Measurements from ENCODE around the gene TSPAN31.

Gene TSPAN31

DNA sequence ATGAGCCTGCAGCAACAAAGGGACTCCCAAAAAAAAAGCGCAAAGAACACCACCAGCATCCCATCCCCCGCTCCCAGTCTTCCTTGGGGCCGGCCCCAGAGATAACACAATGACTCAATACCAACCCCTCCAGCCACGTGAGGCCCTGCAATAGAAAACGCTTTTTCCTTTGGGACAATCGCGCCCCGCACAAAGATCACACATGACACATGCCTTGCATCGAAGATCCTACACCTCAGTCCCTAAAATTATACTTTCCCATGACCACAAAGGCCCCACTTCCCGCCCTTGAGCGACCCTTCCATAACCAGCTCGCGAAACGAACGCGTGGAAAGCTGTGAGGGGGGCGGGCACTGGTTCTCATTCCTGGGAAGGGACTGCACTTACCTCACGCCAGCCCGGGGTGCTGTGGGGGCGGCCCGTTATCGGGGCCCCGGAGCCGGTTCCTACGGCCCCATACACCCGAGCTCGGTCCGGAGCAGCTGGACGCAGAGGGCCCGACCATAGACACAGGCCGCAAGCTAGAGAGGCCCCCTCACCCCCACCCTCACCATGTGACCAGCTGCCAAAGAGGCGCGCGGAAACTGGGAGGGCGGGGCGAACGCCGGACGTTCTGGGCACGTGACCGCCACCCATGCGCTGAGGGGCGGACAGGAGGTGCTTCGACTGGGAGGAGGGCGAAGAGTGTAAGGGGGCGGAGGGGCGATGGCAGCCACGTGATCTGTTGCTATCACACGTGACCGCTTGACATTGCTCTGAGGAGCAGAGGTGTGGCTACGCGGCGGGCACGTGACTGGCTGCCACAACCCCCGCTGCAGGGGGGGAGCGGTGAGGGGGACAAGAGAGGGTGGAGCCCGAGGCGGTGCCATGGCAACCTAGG, 7.2 kb downstream of the TSPAN31 start, which contains the start of gene CDK4 (continued):
- TF ChIP-seq, protein P1, sequence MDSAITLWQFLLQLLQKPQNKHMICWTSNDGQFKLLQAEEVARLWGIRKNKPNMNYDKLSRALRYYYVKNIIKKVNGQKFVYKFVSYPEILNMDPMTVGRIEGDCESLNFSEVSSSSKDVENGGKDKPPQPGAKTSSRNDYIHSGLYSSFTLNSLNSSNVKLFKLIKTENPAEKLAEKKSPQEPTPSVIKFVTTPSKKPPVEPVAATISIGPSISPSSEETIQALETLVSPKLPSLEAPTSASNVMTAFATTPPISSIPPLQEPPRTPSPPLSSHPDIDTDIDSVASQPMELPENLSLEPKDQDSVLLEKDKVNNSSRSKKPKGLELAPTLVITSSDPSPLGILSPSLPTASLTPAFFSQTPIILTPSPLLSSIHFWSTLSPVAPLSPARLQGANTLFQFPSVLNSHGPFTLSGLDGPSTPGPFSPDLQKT (IDR thresholded peaks at IDR 0.05; ENCODE audit: borderline replicate concordance, low read depth, low read length), result no peak; the same call in 1 of the 2 replicates
- 0 out of 2 replicates have a peak, but pooled peaks have one; percentile 51 for TF ChIP-seq ZNF391 (tag by site-specific recombination; IDR thresholded peaks at IDR 0.05; ENCODE audit: borderline replicate concordance, low read depth)
- TF ChIP-seq, protein P2, sequence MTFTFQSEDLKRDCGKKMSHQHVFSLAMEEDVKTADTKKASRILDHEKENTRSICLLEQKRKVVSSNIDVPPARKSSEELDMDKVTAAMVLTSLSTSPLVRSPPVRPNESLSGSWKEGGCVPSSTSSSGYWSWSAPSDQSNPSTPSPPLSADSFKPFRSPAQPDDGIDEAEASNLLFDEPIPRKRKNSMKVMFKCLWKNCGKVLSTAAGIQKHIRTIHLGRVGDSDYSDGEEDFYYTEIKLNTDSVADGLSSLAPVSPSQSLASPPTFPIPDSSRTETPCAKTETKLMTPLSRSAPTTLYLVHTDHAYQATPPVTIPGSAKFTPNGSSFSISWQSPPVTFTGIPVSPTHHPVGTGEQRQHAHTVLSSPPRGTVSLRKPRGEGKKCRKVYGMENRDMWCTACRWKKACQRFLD (tag by site-specific recombination; IDR thresholded peaks at IDR 0.05), result no peak
- no peak for TF ChIP-seq GFI1B (tag by site-specific recombination; IDR thresholded peaks at IDR 0.05)
- TF ChIP-seq ZNF23 (tag by site-specific recombination; IDR thresholded peaks at IDR 0.05; ENCODE audit: borderline replicate concordance), result no peak
- peak; percentile 74 for TF ChIP-seq WT1 (tag by site-specific recombination; IDR thresholded peaks at IDR 0.05)
- peak; percentile 87; the same call in 1 of the 2 replicates for TF ChIP-seq ZNF660 (tag by site-specific recombination; IDR thresholded peaks at IDR 0.05)
- peak; percentile 78 for TF ChIP-seq ZSCAN30 (tag by site-specific recombination; IDR thresholded peaks at IDR 0.05)
- TF ChIP-seq, protein P3, sequence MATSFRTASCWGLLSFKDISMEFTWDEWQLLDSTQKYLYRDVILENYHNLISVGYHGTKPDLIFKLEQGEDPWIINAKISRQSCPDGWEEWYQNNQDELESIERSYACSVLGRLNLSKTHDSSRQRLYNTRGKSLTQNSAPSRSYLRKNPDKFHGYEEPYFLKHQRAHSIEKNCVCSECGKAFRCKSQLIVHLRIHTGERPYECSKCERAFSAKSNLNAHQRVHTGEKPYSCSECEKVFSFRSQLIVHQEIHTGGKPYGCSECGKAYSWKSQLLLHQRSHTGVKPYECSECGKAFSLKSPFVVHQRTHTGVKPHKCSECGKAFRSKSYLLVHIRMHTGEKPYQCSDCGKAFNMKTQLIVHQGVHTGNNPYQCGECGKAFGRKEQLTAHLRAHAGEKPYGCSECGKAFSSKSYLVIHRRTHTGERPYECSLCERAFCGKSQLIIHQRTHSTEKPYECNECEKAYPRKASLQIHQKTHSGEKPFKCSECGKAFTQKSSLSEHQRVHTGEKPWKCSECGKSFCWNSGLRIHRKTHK (tag by site-specific recombination; IDR thresholded peaks at IDR 0.05), result no peak
- TF ChIP-seq REPIN1 (tag by site-specific recombination; IDR thresholded peaks at IDR 0.05; ENCODE audit: low read depth), result 0 out of 2 replicates have a peak, but pooled peaks have one; percentile 12
- TF ChIP-seq SP3 (tag by site-specific recombination; IDR thresholded peaks at IDR 0.05), result peak; percentile 100
- no peak for TF ChIP-seq ZNF529 (tag by site-specific recombination; IDR thresholded peaks at IDR 0.05; ENCODE audit: insufficient replicate concordance)
- TF ChIP-seq KLF10 (tag by site-specific recombination; IDR thresholded peaks at IDR 0.05), result peak; percentile 99
- TF ChIP-seq, protein P4, sequence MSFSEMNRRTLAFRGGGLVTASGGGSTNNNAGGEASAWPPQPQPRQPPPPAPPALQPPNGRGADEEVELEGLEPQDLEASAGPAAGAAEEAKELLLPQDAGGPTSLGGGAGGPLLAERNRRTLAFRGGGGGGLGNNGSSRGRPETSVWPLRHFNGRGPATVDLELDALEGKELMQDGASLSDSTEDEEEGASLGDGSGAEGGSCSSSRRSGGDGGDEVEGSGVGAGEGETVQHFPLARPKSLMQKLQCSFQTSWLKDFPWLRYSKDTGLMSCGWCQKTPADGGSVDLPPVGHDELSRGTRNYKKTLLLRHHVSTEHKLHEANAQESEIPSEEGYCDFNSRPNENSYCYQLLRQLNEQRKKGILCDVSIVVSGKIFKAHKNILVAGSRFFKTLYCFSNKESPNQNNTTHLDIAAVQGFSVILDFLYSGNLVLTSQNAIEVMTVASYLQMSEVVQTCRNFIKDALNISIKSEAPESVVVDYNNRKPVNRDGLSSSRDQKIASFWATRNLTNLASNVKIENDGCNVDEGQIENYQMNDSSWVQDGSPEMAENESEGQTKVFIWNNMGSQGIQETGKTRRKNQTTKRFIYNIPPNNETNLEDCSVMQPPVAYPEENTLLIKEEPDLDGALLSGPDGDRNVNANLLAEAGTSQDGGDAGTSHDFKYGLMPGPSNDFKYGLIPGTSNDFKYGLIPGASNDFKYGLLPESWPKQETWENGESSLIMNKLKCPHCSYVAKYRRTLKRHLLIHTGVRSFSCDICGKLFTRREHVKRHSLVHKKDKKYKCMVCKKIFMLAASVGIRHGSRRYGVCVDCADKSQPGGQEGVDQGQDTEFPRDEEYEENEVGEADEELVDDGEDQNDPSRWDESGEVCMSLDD (tag by site-specific recombination; IDR thresholded peaks at IDR 0.05), result peak; percentile 78
- TF ChIP-seq ZBTB20 (tag by site-specific recombination; IDR thresholded peaks at IDR 0.05), result peak; percentile 63
- TF ChIP-seq, protein P5, sequence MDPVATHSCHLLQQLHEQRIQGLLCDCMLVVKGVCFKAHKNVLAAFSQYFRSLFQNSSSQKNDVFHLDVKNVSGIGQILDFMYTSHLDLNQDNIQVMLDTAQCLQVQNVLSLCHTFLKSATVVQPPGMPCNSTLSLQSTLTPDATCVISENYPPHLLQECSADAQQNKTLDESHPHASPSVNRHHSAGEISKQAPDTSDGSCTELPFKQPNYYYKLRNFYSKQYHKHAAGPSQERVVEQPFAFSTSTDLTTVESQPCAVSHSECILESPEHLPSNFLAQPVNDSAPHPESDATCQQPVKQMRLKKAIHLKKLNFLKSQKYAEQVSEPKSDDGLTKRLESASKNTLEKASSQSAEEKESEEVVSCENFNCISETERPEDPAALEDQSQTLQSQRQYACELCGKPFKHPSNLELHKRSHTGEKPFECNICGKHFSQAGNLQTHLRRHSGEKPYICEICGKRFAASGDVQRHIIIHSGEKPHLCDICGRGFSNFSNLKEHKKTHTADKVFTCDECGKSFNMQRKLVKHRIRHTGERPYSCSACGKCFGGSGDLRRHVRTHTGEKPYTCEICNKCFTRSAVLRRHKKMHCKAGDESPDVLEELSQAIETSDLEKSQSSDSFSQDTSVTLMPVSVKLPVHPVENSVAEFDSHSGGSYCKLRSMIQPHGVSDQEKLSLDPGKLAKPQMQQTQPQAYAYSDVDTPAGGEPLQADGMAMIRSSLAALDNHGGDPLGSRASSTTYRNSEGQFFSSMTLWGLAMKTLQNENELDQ (tag by site-specific recombination; IDR thresholded peaks at IDR 0.05; ENCODE audit: low read depth), result no peak
- TF ChIP-seq ZNF394 (tag by site-specific recombination; IDR thresholded peaks at IDR 0.05; ENCODE audit: borderline replicate concordance), result peak; percentile 83
- peak; percentile 77 for TF ChIP-seq ZFP69B (tag by site-specific recombination; IDR thresholded peaks at IDR 0.05)
- TF ChIP-seq, protein P6, sequence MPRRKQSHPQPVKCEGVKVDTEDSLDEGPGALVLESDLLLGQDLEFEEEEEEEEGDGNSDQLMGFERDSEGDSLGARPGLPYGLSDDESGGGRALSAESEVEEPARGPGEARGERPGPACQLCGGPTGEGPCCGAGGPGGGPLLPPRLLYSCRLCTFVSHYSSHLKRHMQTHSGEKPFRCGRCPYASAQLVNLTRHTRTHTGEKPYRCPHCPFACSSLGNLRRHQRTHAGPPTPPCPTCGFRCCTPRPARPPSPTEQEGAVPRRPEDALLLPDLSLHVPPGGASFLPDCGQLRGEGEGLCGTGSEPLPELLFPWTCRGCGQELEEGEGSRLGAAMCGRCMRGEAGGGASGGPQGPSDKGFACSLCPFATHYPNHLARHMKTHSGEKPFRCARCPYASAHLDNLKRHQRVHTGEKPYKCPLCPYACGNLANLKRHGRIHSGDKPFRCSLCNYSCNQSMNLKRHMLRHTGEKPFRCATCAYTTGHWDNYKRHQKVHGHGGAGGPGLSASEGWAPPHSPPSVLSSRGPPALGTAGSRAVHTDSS (tag by site-specific recombination; IDR thresholded peaks at IDR 0.05), result no peak
- peak; percentile 90 for TF ChIP-seq ZFP37 (tag by site-specific recombination; IDR thresholded peaks at IDR 0.05)
- TF ChIP-seq ZNF121 (tag by site-specific recombination; IDR thresholded peaks at IDR 0.05), result no peak
- 0 out of 2 replicates have a peak, but pooled peaks have one; percentile 46 for TF ChIP-seq GLI4 (tag by site-specific recombination; IDR thresholded peaks at IDR 0.05)
- TF ChIP-seq, protein P7, sequence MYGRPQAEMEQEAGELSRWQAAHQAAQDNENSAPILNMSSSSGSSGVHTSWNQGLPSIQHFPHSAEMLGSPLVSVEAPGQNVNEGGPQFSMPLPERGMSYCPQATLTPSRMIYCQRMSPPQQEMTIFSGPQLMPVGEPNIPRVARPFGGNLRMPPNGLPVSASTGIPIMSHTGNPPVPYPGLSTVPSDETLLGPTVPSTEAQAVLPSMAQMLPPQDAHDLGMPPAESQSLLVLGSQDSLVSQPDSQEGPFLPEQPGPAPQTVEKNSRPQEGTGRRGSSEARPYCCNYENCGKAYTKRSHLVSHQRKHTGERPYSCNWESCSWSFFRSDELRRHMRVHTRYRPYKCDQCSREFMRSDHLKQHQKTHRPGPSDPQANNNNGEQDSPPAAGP (tag by site-specific recombination; IDR thresholded peaks at IDR 0.05), result peak; percentile 82
- peak; percentile 91 for TF ChIP-seq ZBTB7A (tag by site-specific recombination; IDR thresholded peaks at IDR 0.05; ENCODE audit: low read depth)
- no peak for TF ChIP-seq ZNF202 (tag by site-specific recombination; IDR thresholded peaks at IDR 0.05; ENCODE audit: borderline replicate concordance)
- TF ChIP-seq ZNF610 (tag by site-specific recombination; IDR thresholded peaks at IDR 0.05; ENCODE audit: borderline replicate concordance), result peak; percentile 90
- no peak for TF ChIP-seq ZNF311 (tag by site-specific recombination; IDR thresholded peaks at IDR 0.05; ENCODE audit: borderline replicate concordance)
